Astrocyte (in vitro differentiated cells and primary cell): ENCODE measurements around the gene THRB.

Source experiments
- EZH2 ChIP-seq: IDR thresholded peaks from 2 replicates; pipeline ENCODE4 v1.6.1; 2012; ENCODE audit warnings: mild to moderate bottlenecking, low read length, inconsistent platforms; ENCODE audit not compliant: insufficient read depth
- TF ChIP-seq, protein P1 (sequence below): IDR thresholded peaks from 2 replicates; pipeline ENCODE4 v1.5.1; 2011; ENCODE audit warnings: low read depth, mild to moderate bottlenecking, inconsistent platforms, low read length, moderate library complexity; ENCODE audit not compliant: insufficient read depth

DNA sequence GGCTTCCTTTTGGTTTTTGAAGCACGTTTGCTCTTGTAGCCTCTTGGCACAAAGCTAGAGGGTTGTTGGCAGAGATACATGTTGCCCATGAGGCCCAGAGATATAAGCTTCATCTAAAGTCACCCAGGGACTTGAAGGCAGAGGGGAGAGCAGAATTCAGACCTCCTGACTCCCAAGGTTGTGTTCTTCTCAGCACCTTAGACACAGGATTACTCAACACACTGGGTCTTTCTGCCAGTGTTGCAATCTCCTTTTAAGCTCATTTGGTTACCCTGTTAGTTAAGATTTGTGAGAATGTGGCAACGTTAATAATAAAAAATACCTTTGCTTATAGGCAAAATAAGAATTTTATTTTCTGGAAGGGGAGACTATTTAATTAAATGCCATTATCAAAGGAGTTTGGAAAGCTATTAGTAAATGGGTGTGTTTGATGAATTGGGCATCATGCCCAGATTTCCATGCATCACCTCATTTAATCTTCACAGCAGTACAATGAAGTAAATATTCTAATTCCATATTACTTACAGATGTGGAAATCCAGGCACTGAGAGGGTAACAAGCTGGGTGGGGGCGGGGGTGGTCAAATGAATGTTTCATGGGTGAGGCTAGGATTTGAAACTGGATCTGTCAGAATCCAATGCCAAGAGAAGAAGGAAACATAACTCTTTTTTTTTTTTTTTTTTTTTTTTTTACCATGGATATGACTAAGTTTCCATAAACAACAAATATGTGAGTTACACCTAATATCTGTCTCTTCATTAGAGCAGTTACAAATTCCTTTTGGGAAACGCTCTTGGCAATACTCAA, 366.2 kb downstream of the THRB start:
- TF ChIP-seq, protein P1, sequence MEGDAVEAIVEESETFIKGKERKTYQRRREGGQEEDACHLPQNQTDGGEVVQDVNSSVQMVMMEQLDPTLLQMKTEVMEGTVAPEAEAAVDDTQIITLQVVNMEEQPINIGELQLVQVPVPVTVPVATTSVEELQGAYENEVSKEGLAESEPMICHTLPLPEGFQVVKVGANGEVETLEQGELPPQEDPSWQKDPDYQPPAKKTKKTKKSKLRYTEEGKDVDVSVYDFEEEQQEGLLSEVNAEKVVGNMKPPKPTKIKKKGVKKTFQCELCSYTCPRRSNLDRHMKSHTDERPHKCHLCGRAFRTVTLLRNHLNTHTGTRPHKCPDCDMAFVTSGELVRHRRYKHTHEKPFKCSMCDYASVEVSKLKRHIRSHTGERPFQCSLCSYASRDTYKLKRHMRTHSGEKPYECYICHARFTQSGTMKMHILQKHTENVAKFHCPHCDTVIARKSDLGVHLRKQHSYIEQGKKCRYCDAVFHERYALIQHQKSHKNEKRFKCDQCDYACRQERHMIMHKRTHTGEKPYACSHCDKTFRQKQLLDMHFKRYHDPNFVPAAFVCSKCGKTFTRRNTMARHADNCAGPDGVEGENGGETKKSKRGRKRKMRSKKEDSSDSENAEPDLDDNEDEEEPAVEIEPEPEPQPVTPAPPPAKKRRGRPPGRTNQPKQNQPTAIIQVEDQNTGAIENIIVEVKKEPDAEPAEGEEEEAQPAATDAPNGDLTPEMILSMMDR, result no peak
- no peak for TF ChIP-seq EZH2
